Astrocyte (in vitro differentiated cells and primary cell): ENCODE data around the gene PALB2. TPM values are rescaled to one million over a fixed set of nuclear protein-coding genes. Genes with fewer than 3 reads are reported as not detected.

Experiments
- DNase-seq: peaks from one replicate; pipeline ENCODE4 v3.0.0-alpha.2; 2010; ENCODE audit warnings: low read depth
- FAIRE-seq: peaks from 2 replicates; lab custom pipeline; 2011; peaks lifted over from hg19 to GRCh38; lab: Jason Lieb, UNC
- H2AFZ ChIP-seq: 2 replicates; pipeline ENCODE4 v1.6.0; 2012; ENCODE audit warnings: low read depth, low read length, inconsistent platforms
- H3K27ac ChIP-seq: 2 replicates; pipeline ENCODE4 v1.5.1; 2011; ENCODE audit warnings: low read depth, low read length, inconsistent platforms
- H3K27me3 ChIP-seq: 2 replicates; pipeline ENCODE4 v1.6.0; 2011; ENCODE audit warnings: low read length, inconsistent platforms; ENCODE audit not compliant: insufficient read depth
- H3K36me3 ChIP-seq: 2 replicates; pipeline ENCODE4 v1.5.1; 2011; ENCODE audit warnings: low read length, inconsistent platforms; ENCODE audit not compliant: insufficient read depth
- H3K4me1 ChIP-seq: 2 replicates; pipeline ENCODE4 v1.5.1; 2011; ENCODE audit warnings: low read length, inconsistent platforms; ENCODE audit not compliant: insufficient read depth
- H3K4me2 ChIP-seq: 2 replicates; pipeline ENCODE4 v1.6.0; 2012; ENCODE audit warnings: low read length, inconsistent platforms
- H3K4me3 ChIP-seq: 2 replicates; pipeline ENCODE4 v1.5.1; 2011; ENCODE audit warnings: low read depth, mild to moderate bottlenecking, low read length, inconsistent platforms; ENCODE audit not compliant: insufficient read depth
- H3K79me2 ChIP-seq: 2 replicates; pipeline ENCODE4 v1.6.0; 2012; ENCODE audit warnings: mild to moderate bottlenecking, low read length, inconsistent platforms; ENCODE audit not compliant: insufficient read depth
- H3K9ac ChIP-seq: 2 replicates; pipeline ENCODE4 v1.6.0; 2012; ENCODE audit warnings: mild to moderate bottlenecking, low read length, inconsistent platforms
- H3K9me3 ChIP-seq: 2 replicates; pipeline ENCODE4 v1.5.1; 2012; ENCODE audit warnings: low read depth, mild to moderate bottlenecking, low read length, inconsistent platforms; ENCODE audit not compliant: insufficient read depth
- H4K20me1 ChIP-seq: 2 replicates; pipeline ENCODE4 v1.6.0; 2012; ENCODE audit warnings: low read length, inconsistent platforms; ENCODE audit not compliant: insufficient read depth
- H3K27ac Mint-ChIP-seq: one replicate; pipeline ENCODE4 v1.8.0; 2021; ENCODE audit warnings: mild to moderate bottlenecking, mixed read lengths; ENCODE audit not compliant: unreplicated experiment
- H3K27me3 Mint-ChIP-seq: one replicate; pipeline ENCODE4 v1.8.0; 2021; ENCODE audit warnings: low read depth, mixed read lengths; ENCODE audit not compliant: unreplicated experiment
- H3K36me3 Mint-ChIP-seq: one replicate; pipeline ENCODE4 v1.8.0; 2021; ENCODE audit warnings: low read depth, mixed read lengths; ENCODE audit not compliant: unreplicated experiment
- H3K4me1 Mint-ChIP-seq: one replicate; pipeline ENCODE4 v1.8.0; 2021; ENCODE audit warnings: low read depth, mixed read lengths; ENCODE audit not compliant: unreplicated experiment
- H3K4me3 Mint-ChIP-seq: one replicate; pipeline ENCODE4 v1.8.0; 2021; ENCODE audit warnings: mild to moderate bottlenecking, moderate library complexity, mixed read lengths; ENCODE audit not compliant: unreplicated experiment
- H3K9me3 Mint-ChIP-seq: one replicate; pipeline ENCODE4 v1.8.0; 2021; ENCODE audit warnings: mild to moderate bottlenecking, mixed read lengths; ENCODE audit not compliant: unreplicated experiment
- EZH2 ChIP-seq: IDR thresholded peaks from 2 replicates; pipeline ENCODE4 v1.6.1; 2012; ENCODE audit warnings: mild to moderate bottlenecking, low read length, inconsistent platforms; ENCODE audit not compliant: insufficient read depth
- total RNA-seq: library from RNA; stranded (reverse); gene quantifications from 2 replicates; pipeline ENCODE4 v1.2.1, GENCODE V29; 2021
- TF ChIP-seq, protein P1 (sequence below): IDR thresholded peaks from 2 replicates; pipeline ENCODE4 v1.5.1; 2011; ENCODE audit warnings: low read depth, mild to moderate bottlenecking, inconsistent platforms, low read length, moderate library complexity; ENCODE audit not compliant: insufficient read depth

Gene PALB2
- total RNA-seq, 1 donor from 2014 or later = 12.8 TPM

- Mint-ChIP-seq H3K27ac (peak within 1 kb of the TSS; percentile 53), H3K4me3 (peak within 1 kb of the TSS; percentile 86), H3K36me3 (peaks cover 5% of the 10 kb centered on the region), H3K9me3 (no peaks in the 10 kb centered on the region), H3K27me3 (no peaks in the 10 kb centered on the region), H3K4me1 (peaks cover 9% of the 10 kb centered on the region)
- H3K36me3 ChIP-seq = peaks cover 14% of the 10 kb centered on the region
- H2AFZ ChIP-seq = peak within 1 kb of the TSS; percentile 67
- H3K27ac ChIP-seq = peak within 1 kb of the TSS; percentile 61
- TF ChIP-seq EZH2 = no peak
- TF ChIP-seq, protein P1, sequence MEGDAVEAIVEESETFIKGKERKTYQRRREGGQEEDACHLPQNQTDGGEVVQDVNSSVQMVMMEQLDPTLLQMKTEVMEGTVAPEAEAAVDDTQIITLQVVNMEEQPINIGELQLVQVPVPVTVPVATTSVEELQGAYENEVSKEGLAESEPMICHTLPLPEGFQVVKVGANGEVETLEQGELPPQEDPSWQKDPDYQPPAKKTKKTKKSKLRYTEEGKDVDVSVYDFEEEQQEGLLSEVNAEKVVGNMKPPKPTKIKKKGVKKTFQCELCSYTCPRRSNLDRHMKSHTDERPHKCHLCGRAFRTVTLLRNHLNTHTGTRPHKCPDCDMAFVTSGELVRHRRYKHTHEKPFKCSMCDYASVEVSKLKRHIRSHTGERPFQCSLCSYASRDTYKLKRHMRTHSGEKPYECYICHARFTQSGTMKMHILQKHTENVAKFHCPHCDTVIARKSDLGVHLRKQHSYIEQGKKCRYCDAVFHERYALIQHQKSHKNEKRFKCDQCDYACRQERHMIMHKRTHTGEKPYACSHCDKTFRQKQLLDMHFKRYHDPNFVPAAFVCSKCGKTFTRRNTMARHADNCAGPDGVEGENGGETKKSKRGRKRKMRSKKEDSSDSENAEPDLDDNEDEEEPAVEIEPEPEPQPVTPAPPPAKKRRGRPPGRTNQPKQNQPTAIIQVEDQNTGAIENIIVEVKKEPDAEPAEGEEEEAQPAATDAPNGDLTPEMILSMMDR = no peak
- FAIRE-seq = no peak
- H3K9me3 ChIP-seq = no peaks in the 10 kb centered on the region
- H3K4me3 ChIP-seq = peak within 1 kb of the TSS; percentile 90
- no peaks in the 10 kb centered on the region for H3K27me3 ChIP-seq
- peaks cover 47% of the 10 kb centered on the region for H3K79me2 ChIP-seq
- H3K4me2 ChIP-seq = peak within 1 kb of the TSS; percentile 97
- H4K20me1 ChIP-seq = peaks cover 52% of the 10 kb centered on the region
- peak within 1 kb of the TSS; percentile 87 for H3K9ac ChIP-seq
- H3K4me1 ChIP-seq = peaks cover 23% of the 10 kb centered on the region
- peak; percentile 63 for DNase-seq
These were observed 37.5 kb upstream of the PALB2 start, which contains the start of gene PLK1 for GRCh38 chr16:23678430-23679273. Gene PLK1, plus strand, starts transcription at chr16:23678889. Its CDS starts 44 bp downstream, at chr16:23678933.

DNA sequence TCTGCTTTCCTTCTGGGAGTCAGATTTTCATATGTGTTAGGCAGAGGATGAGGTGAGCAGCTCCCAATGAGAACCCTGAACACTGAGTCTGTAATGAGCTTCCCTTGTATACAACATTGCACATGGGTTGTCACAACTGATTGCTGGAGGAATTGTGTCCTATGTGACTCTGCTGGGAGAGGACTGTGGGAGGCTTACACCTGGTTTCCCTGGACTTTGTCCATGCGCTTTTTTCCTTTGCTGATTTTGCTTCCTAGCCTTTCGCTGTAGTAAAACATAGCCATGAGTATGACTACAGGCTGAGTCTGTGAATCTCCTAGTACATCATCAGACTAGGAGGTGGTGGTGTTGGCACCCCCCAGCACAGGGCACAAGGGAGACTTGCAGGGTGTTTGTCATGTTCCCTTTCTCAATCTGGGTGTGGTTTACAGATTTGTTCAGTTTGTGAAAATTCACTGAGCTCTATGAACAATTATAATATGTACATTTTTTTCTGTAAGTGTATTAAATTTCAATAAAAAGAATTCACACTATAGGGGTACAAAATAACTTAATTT is 35.9 kb upstream of the PALB2 start:
- no peak for FAIRE-seq
- Histone ChIP-seq H3K36me3 (peaks cover 19% of the 10 kb centered on the region), H3K4me2 (no peak overlapping the region), H3K9me3 (no peaks in the 10 kb centered on the region), H3K27me3 (no peaks in the 10 kb centered on the region), H3K9ac (no peak overlapping the region), H2AFZ (no peak overlapping the region), H3K79me2 (peaks cover 37% of the 10 kb centered on the region), H3K4me3 (no peak overlapping the region), H4K20me1 (peaks cover 47% of the 10 kb centered on the region), H3K4me1 (peaks cover 23% of the 10 kb centered on the region), H3K27ac (no peak overlapping the region)
- DNase-seq = no peak
- Mint-ChIP-seq H3K36me3 (peaks cover 5% of the 10 kb centered on the region), H3K4me1 (peaks cover 9% of the 10 kb centered on the region), H3K27ac (no peak overlapping the region), H3K9me3 (no peaks in the 10 kb centered on the region), H3K4me3 (no peak overlapping the region), H3K27me3 (no peaks in the 10 kb centered on the region)
- TF ChIP-seq, protein P1 = no peak
- no peak for TF ChIP-seq EZH2
